Trophoblast cell (in vitro differentiated cells and primary cell): ENCODE data around the gene SH2B3.

ENCODE experiments used
- DNase-seq, 2 donors: peaks; one replicate each; pipeline ENCODE4 v3.0.0-alpha.2; 2016
- H2AFZ ChIP-seq: 2 replicates; pipeline ENCODE4 v1.6.1; 2013; ENCODE audit warnings: low read length, moderate library complexity, mild to moderate bottlenecking; ENCODE audit not compliant: insufficient read depth, poor library complexity
- H2AK5ac ChIP-seq: 2 replicates; pipeline ENCODE4 v1.6.1; 2013; ENCODE audit warnings: mild to moderate bottlenecking, low read length
- H2BK120ac ChIP-seq: 2 replicates; pipeline ENCODE4 v1.6.1; 2013; ENCODE audit warnings: low read length, mild to moderate bottlenecking, moderate library complexity; ENCODE audit not compliant: insufficient read depth, poor library complexity
- H2BK12ac ChIP-seq: 2 replicates; pipeline ENCODE4 v1.6.1; 2013; ENCODE audit warnings: mild to moderate bottlenecking, low read length, moderate library complexity
- H2BK5ac ChIP-seq: 2 replicates; pipeline ENCODE4 v1.6.1; 2013; ENCODE audit warnings: low read length, low read depth, moderate library complexity, mild to moderate bottlenecking; ENCODE audit not compliant: poor library complexity
- H3K14ac ChIP-seq: 2 replicates; pipeline ENCODE4 v1.6.1; 2013; ENCODE audit warnings: mild to moderate bottlenecking, low read length
- H3K18ac ChIP-seq: 2 replicates; pipeline ENCODE4 v1.6.1; 2013; ENCODE audit warnings: mild to moderate bottlenecking, low read length
- H3K23ac ChIP-seq: 2 replicates; pipeline ENCODE4 v1.6.1; 2013; ENCODE audit warnings: low read length
- H3K27ac ChIP-seq: 2 replicates; pipeline ENCODE4 v1.5.1; 2013; ENCODE audit warnings: low read depth, mild to moderate bottlenecking, inconsistent platforms, low read length, moderate library complexity
- H3K27me3 ChIP-seq: 2 replicates; pipeline ENCODE4 v1.6.1; 2013; ENCODE audit warnings: inconsistent platforms, mild to moderate bottlenecking, low read length, moderate library complexity; ENCODE audit not compliant: insufficient read depth
- H3K36me3 ChIP-seq, 2 experiments: 1 replicate in 1 of 2; 2 replicates in 1 of 2; pipeline ENCODE4 v1.6.1; 2013; ENCODE audit warnings: low read length in 2 of 2, mild to moderate bottlenecking in 2 of 2, moderate library complexity in 1 of 2; ENCODE audit not compliant: insufficient read depth in 2 of 2, control insufficient read depth in 1 of 2
- H3K4ac ChIP-seq: 2 replicates; pipeline ENCODE4 v1.6.1; 2013; ENCODE audit warnings: low read depth, mild to moderate bottlenecking, low read length, moderate library complexity
- H3K4me1 ChIP-seq, 2 experiments: 1 replicate in 1 of 2; 2 replicates in 1 of 2; pipeline ENCODE4 v1.6.1; 2013; ENCODE audit warnings: low read length in 2 of 2, mild to moderate bottlenecking in 2 of 2, moderate library complexity in 1 of 2; ENCODE audit not compliant: insufficient read depth in 2 of 2, control insufficient read depth in 1 of 2
- H3K4me2 ChIP-seq: 2 replicates; pipeline ENCODE4 v1.6.1; 2013; ENCODE audit warnings: inconsistent platforms, mild to moderate bottlenecking, low read length, moderate library complexity
- H3K4me3 ChIP-seq: 2 replicates; pipeline ENCODE4 v1.5.1; 2013; ENCODE audit warnings: mild to moderate bottlenecking, low read depth, low read length, inconsistent platforms
- H3K79me1 ChIP-seq: one replicate; pipeline ENCODE4 v1.6.1; 2013; ENCODE audit warnings: low read length
- H3K79me2 ChIP-seq: 2 replicates; pipeline ENCODE4 v1.6.1; 2013; ENCODE audit warnings: low read length, mild to moderate bottlenecking; ENCODE audit not compliant: control insufficient read depth, insufficient read depth, poor library complexity
- H3K9ac ChIP-seq: 2 replicates; pipeline ENCODE4 v1.6.1; 2013; ENCODE audit warnings: mild to moderate bottlenecking, low read length
- H3K9me3 ChIP-seq: 2 replicates; pipeline ENCODE4 v1.6.1; 2013; ENCODE audit warnings: low read depth, mild to moderate bottlenecking, control low read depth, inconsistent platforms, low read length; ENCODE audit not compliant: insufficient read depth
- H4K12ac ChIP-seq: 2 replicates; pipeline ENCODE4 v1.6.1; 2013; ENCODE audit warnings: low read depth, mild to moderate bottlenecking, low read length, moderate library complexity
- H4K8ac ChIP-seq: 2 replicates; pipeline ENCODE4 v1.6.1; 2013; ENCODE audit warnings: low read depth, mild to moderate bottlenecking, low read length, moderate library complexity
- H4K91ac ChIP-seq: one replicate; pipeline ENCODE4 v1.6.1; 2013; ENCODE audit warnings: low read depth, mild to moderate bottlenecking, low read length, moderate library complexity
- whole genome bisulfite sequencing: extraction: QIAGEN DNeasy Blood & Tissue Kit; methylation state at CpG from one replicate; pipeline ENCODE4 v1.1.7; 2013; ENCODE audit warnings: missing lambda C conversion rate; ENCODE audit not compliant: insufficient read length, insufficient coverage; ENCODE audit errors: extremely low coverage; 5-methylcytosine and 5-hydroxymethylcytosine counted together

The SH2B3 gene

DNA sequence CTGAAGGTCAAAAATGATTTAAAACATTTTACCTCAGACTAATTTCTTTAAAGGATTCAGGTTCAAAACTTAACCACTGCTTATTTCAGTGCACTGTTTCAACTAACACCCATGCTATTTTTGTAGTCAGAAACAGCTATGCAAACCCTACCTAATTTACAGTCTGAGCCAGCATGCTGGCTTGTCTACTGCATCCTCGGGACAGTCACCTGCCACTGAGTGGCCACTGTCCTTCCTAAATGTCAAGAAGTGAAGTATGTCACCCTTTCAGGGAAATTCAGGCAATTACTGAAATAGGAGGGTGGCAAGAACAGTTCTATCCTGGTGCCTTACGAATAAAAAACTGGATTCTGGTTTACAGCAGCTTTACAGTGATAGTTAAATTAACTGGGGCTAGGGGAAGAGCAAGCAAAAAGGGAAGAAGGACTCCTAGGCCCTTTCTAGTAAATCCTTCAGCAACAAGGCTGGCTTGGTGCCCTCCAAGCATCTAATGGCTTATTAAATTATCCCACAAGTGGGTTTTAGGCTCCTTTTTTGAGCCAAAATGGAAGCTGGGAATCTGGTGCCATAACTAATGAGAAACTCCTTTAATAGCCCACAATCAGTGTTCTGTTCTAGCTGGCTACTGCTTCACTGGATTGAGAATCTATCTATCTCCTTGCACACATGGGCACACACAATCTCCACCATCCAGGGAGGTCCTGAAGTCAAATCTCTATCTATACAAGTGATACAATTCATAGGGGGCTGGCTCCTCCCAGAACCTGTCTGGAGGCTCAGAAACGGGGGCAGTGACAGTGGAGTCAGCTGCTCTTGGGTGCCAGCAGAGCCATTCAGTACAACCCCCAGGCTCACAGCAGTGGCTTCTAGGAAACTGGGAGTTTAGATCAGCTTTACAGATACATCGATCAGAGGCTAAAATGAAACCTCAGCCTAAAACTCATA lies 43.4 kb downstream of the SH2B3 start:
- H3K4me3 ChIP-seq, result no peak overlapping the region
- no peak for DNase-seq
- no peaks in the 10 kb centered on the region for H3K9me3 ChIP-seq
- no peak overlapping the region for H3K14ac ChIP-seq
- WGBS, result no CpG with 5 or more reads among the region's 4 CpGs
- no peak overlapping the region for H3K4me2 ChIP-seq
- H2AFZ ChIP-seq, result no peak overlapping the region
- H3K9ac ChIP-seq, result no peak overlapping the region
- H4K8ac ChIP-seq, result no peak overlapping the region
- H3K23ac ChIP-seq, result no peak overlapping the region
- H3K27me3 ChIP-seq, result no peaks in the 10 kb centered on the region
- H3K18ac ChIP-seq, result no peak overlapping the region
- no peak overlapping the region for H2AK5ac ChIP-seq
- H3K79me1 ChIP-seq, result peaks cover 2% of the 10 kb centered on the region
- no peak overlapping the region for H3K27ac ChIP-seq
- H3K36me3 ChIP-seq, result peaks cover 54 to 62% of the 10 kb centered on the region in 2 experiments
- no peak overlapping the region for H4K12ac ChIP-seq
- no peak overlapping the region for H4K91ac ChIP-seq
- H3K4me1 ChIP-seq, result peaks cover 15 to 20% of the 10 kb centered on the region in 2 experiments
- H3K4ac ChIP-seq, result no peak overlapping the region
- H2BK120ac ChIP-seq, result no peak overlapping the region
- H2BK5ac ChIP-seq, result no peak overlapping the region
- H3K79me2 ChIP-seq, result no peaks in the 10 kb centered on the region
- H2BK12ac ChIP-seq, result no peak overlapping the region

GRCh38 chr12:111450676-111451075 lies 45.0 kb downstream of the SH2B3 start:
- no peak overlapping the region for H3K27ac ChIP-seq
- no peak overlapping the region for H3K18ac ChIP-seq
- H3K27me3 ChIP-seq, result no peaks in the 10 kb centered on the region
- H3K36me3 ChIP-seq, result peaks cover 56 to 67% of the 10 kb centered on the region in 2 experiments
- no peak overlapping the region for H4K8ac ChIP-seq
- H3K79me1 ChIP-seq, result no peaks in the 10 kb centered on the region
- peaks cover 1 to 6% of the 10 kb centered on the region in 2 experiments for H3K4me1 ChIP-seq
- no peak overlapping the region for H4K91ac ChIP-seq
- H2BK12ac ChIP-seq, result no peak overlapping the region
- no peak overlapping the region for H2BK5ac ChIP-seq
- no peak overlapping the region for H3K23ac ChIP-seq
- H3K4ac ChIP-seq, result no peak overlapping the region
- H2AK5ac ChIP-seq, result no peak overlapping the region
- DNase-seq, result no peak
- no peak overlapping the region for H4K12ac ChIP-seq
- H3K4me2 ChIP-seq, result no peak overlapping the region
- no peak overlapping the region for H3K14ac ChIP-seq
- H3K9ac ChIP-seq, result no peak overlapping the region
- H2AFZ ChIP-seq, result no peak overlapping the region
- H2BK120ac ChIP-seq, result no peak overlapping the region
- WGBS, result no CpG with 5 or more reads among the region's 4 CpGs
- H3K4me3 ChIP-seq, result no peak overlapping the region
- H3K9me3 ChIP-seq, result no peaks in the 10 kb centered on the region
- no peaks in the 10 kb centered on the region for H3K79me2 ChIP-seq

GRCh38 chr12:111451232-111451631 lies 45.5 kb downstream of the SH2B3 start:
- H3K4me1 ChIP-seq, result peaks cover 0 to 6% of the 10 kb centered on the region in 2 experiments

DNA sequence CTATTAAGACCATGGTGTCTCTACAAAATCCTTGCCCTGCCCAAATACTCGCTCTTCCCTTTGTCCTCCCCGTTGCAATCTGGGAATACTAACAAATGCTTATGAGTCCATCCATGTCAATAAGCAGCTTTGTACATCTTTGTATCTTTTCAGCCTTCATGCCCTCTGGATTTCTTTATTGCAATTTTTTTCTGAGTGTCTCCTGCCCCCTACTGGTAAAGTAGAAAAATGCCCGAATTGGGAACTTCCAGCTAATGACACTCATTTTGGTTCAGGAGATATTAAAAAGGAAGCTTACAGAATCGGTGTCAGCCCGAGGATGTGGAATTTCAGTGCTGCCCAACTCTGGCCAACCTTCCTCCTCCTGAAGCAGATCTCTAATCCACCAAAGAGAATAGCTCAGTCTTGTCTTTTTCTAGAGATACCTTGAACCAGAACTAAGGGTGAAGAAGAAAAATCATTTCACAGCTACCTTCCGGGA lies 46.0 kb downstream of the SH2B3 start:
- H3K4me1 ChIP-seq, result peaks cover 0 to 4% of the 10 kb centered on the region in 2 experiments
- no peaks in the 10 kb centered on the region for H3K9me3 ChIP-seq
- no peak overlapping the region for H3K4ac ChIP-seq
- H3K79me1 ChIP-seq, result no peaks in the 10 kb centered on the region
- no peaks in the 10 kb centered on the region for H3K27me3 ChIP-seq
- H2AFZ ChIP-seq, result no peak overlapping the region
- no peak overlapping the region for H2AK5ac ChIP-seq
- H4K12ac ChIP-seq, result no peak overlapping the region
- no peak overlapping the region for H3K27ac ChIP-seq
- no peak overlapping the region for H3K18ac ChIP-seq
- no peak overlapping the region for H3K14ac ChIP-seq
- no peak overlapping the region for H3K4me3 ChIP-seq
- WGBS, result no CpG with 5 or more reads among the region's 6 CpGs
- no peak overlapping the region for H4K8ac ChIP-seq
- H3K23ac ChIP-seq, result no peak overlapping the region
- no peaks in the 10 kb centered on the region for H3K79me2 ChIP-seq
- H2BK120ac ChIP-seq, result no peak overlapping the region
- no peak overlapping the region for H2BK5ac ChIP-seq
- DNase-seq, result peak in 1 of 2 donors; percentile 74
- peaks cover 54 to 63% of the 10 kb centered on the region in 2 experiments for H3K36me3 ChIP-seq
- no peak overlapping the region for H3K4me2 ChIP-seq
- H3K9ac ChIP-seq, result no peak overlapping the region
- H4K91ac ChIP-seq, result no peak overlapping the region
- H2BK12ac ChIP-seq, result no peak overlapping the region

More at GRCh38 chr12:111451232-111451631, 45.5 kb downstream of the SH2B3 start:
- Histone ChIP-seq H2AK5ac (no peak overlapping the region), H2AFZ (no peak overlapping the region), H3K79me1 (no peaks in the 10 kb centered on the region), H3K9ac (no peak overlapping the region), H3K79me2 (no peaks in the 10 kb centered on the region), H3K18ac (no peak overlapping the region), H3K9me3 (no peaks in the 10 kb centered on the region), H3K23ac (no peak overlapping the region), H3K4me2 (no peak overlapping the region), H3K14ac (no peak overlapping the region), H3K27ac (no peak overlapping the region), H3K27me3 (no peaks in the 10 kb centered on the region), H2BK120ac (no peak overlapping the region), H4K12ac (no peak overlapping the region), H2BK5ac (no peak overlapping the region), H4K91ac (no peak overlapping the region), H4K8ac (no peak overlapping the region), H3K36me3 (peaks cover 59 to 67% of the 10 kb centered on the region in 2 experiments), H3K4me3 (no peak overlapping the region), H3K4ac (no peak overlapping the region), H2BK12ac (no peak overlapping the region)
- WGBS, result no CpG with 5 or more reads among the region's 1 CpG
- no peak for DNase-seq
